GM21526 (cell line): ENCODE data around the gene ING3.

Experiments used
- ATAC-seq: cut with Tn5 transposase; IDR thresholded peaks from one replicate; pipeline ENCODE4 v1.9.1; 2021; ENCODE audit warnings: moderate library complexity; ENCODE audit not compliant: unreplicated experiment, low FRiP score

ING3 gene, protein sequence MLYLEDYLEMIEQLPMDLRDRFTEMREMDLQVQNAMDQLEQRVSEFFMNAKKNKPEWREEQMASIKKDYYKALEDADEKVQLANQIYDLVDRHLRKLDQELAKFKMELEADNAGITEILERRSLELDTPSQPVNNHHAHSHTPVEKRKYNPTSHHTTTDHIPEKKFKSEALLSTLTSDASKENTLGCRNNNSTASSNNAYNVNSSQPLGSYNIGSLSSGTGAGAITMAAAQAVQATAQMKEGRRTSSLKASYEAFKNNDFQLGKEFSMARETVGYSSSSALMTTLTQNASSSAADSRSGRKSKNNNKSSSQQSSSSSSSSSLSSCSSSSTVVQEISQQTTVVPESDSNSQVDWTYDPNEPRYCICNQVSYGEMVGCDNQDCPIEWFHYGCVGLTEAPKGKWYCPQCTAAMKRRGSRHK

DNA sequence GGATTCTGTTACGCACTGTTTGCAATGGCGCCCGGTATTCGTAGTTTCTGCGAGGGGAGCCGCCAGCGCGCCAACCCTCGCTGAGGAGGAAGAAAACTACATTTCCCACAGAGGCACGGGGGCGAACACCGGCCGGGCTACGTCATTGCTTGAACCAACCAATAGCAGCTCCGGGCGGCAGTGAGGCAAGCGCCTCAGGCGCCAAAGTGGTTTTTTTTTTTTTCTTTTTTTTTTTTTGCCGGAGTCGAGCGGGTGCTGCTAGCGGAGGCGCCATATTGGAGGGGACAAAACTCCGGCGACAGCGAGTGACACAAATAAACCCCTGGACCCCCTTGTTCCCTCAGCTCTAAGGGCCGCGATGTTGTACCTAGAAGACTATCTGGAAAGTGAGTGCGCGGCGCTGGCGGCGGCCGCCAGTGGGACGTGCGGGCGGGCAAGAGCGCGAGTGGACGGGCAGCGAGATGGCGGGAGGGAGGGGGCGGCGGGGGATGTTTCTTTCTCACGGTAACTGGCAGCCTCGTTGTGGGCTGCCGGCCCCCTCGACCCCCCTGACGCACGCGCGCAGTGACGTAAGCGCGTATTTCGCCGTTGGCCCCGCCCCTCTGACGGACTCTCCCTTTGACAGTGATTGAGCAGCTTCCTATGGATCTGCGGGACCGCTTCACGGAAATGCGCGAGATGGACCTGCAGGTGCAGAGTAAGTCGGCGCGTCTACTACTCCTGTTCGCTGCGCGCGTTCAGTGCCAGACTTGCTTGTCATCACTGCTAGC is at the start of gene ING3:
Gene ING3 (plus strand): TSS at position 239 of the 770 bp plus-strand sequence. CDS start 120 bp downstream, at position 359.
- peak; percentile 97 for ATAC-seq

DNA sequence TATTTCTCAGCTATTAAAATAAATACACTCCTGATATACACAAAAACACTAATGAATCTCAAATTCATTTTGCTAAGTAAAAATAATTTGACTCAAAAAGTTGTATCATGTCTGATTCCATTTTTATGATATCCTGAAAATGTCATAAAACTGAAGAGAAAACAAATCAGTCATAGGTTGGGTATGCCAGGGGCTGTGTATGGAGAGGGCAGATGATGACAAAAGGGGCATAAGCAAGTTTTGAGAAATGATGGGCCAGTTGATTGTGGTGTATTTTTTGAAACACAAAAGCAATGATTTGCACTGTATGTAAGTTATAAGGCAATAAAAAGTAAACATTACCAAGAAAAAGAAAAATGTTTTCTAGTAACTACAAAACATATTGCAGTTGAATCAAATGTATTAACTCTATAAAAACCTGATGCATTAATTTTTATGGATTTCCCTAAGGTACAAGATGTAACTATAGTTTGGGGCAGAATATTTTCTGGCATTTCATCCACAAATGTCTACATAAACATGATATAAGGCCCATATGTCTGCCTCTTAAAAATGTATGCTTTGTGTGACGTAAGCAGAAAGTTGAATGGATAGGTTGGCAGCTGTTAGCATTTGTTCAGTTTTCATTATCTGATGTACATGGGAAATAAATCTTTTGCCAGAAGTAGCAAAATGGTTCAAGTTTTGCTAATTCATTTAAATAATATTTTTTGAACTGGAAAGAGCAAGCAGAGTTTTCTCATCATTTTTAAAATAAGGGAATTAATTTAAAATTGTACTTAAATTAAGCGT is 35.1 kb upstream of the ING3 start:
- no peak for ATAC-seq

DNA sequence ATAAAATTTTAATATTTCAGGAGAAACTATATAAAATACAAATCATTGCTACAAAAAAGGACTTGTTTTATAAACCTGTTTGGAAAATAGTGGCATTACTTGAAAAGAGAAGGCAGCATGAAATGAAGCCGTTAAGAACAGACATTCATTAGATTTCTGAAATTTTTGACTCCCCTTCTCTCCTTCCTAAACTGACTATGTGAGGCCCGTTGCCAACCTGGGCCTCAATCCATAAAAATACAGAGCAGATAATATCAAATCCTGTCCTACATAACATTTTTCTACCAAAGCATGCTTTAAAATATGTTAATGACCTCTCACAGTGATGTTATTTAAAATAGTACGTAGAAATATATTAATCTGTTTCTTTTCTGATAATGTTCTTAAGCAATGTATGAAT is 34.5 kb upstream of the ING3 start:
- no peak for ATAC-seq

DNA sequence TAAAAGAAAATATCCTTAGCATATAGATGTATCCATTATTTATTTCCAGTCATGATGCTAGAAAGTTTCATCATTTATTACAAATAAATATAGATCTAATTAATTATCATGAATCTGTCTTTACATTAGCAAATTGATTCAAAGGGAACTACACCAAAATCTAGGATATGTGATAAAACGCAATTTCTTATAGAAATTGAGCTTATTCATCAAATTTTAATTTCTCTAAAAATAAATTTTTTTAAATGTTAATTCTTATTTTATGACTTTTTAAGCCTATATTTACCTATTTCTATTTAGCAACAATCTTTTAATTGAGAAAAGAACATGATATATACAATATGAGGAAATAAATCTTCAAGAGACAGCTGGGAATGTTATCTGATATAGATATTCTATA is 34.0 kb upstream of the ING3 start:
- ATAC-seq = no peak

DNA sequence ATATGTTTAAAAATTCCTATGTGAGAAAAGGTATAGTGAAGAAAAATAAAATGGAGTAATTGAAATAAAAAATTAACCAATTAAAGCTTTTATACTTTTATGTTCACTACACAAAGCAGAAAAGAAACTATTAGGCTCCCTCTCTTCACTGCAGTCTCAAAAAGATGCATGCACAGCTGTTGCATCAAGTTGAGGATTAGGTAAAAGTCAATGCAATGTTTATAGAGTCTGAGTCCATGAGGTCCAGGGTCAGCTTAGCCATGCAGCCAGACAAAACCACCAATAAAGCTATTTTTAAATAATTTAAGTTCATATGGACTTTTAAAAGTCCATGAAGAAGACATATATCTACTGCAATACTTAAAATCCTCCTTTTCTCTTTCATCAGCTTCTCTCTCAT is 31.1 kb upstream of the ING3 start:
- no peak for ATAC-seq

DNA sequence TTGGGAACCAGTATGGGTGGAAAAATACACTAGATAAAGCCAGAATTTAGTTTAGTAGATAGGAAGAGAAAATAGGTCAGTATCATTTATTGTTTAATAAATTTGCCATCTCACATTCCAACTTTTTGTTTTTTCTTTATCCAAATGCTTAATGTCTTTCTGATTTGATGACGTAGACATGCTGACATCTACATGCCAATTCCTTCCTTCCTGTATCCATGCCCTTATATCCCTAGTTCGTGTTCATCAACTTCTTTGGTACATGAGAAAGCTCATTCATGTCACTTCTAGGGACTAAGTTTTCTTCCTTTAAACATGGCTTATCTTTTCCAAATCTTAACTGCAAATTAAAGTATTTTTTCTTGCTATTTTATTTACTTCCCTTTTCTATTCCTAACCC is 30.5 kb upstream of the ING3 start:
- ATAC-seq = no peak

DNA sequence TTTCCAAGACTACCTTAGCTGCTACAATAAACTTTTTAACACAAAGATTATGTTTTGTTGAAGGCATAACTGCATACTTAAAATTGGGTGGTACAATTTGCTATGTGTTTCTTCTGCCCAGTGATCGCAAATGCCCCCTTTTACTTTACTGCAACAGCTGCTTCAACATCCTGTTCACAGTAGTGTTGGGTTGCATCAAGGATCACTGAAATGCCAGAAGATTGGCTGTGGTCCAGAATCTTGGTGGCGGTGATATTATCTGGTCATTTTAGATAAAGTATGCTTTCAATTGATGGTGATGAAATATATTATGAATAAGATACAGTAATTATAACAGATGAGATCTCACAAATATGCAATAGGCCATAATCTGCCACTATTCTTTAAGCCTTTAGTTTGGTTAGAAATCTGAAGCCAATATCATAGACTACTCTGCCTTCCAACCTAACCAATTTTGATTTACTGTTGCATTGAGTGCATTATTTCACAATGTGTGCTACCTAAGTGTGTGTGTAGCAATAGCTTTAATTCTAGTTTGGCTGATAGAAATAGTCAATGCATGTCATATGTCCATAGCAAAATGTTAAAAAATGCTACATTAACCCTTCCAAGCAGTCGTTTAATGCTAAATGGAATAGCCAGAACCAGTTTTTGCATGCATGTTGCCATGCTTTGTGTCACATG is 29.8 kb upstream of the ING3 start:
- no peak for ATAC-seq

DNA sequence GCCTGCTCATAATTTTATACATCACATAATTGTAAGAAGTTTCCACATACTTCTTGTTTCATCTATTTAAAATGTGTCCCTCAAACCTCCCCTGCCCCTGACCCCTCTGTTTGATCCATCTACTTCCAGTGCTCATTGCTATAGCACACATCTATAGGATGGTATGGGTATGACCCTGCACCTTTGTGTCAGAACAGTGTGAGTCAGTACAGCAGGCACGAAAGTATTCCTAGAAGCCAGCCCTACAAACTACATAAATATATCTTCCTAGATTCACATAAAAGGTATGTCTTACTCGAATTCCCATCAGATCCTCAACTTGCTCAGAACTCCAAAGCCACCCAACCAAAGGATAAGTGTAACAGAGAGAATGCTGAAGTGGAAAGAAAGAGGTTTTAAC is 25.7 kb upstream of the ING3 start:
- no peak for ATAC-seq

DNA sequence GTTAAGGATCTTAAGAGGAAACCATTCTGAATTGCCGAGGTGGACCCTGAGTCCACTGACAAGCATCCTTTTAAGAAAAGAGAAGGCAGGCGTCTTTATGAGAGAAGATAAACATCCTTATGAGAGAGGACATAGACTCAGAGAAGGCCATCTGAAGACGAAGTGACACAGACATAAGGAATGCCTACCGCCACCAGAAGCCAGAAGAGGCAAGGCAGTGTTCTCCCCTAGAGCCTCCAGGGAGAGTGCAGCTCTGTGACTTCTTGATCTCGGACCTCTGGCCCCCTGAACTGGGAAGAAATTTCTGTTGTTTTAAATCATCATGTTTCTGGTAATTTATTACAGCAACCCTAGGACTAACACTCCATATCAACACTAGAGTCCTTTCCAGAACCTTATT is 25.2 kb upstream of the ING3 start:
- ATAC-seq = no peak

DNA sequence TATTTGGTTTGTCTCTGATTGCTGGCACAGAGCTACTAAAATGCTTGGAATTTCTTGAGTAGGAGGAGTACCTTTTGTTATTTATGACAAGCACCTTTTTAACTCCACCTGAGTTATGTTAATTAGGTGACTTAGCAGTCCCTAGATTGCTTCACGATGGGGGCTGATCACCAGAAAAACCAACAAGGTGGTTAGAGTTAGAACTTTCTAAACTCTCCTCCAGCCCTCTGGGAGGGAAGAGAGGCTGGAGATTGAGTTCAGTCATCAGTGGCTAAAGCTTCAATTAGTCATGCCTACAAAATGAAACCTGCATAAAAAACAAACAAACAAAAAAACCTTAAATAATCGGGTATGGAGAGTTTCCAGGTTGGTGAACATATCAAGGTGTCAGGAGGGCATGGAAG is 23.6 kb upstream of the ING3 start:
- no peak for ATAC-seq

DNA sequence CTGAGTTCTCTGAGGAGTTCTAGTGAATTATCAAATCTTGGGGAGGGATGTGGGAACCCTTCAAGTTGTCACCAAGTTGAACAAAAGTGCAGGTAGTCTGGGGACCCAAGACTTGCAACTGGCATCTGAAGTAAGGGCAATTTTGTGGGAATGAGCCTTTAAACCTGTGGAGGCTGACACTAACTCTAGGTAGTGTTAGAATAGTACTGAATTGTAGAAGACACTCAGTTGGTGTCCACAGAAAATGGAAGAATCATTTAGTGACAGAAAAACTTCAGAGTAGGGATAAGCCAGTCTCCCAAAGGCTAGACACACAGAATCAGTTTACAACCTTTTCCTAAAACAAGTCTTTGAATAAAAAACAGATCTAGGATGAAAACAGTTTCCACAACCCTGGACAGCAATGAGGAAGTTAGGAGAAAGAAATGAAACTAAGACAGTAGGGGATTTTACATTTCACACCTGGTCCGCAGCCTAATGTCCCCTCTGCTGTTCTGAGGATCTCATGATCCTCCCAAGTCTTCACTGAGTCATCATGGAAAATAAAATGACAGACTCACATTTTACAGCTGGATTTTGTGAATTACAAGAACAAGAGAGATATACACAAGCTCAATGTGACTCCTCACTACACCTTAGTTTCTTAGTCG is 23.0 kb upstream of the ING3 start:
- ATAC-seq = peak; percentile 75

DNA sequence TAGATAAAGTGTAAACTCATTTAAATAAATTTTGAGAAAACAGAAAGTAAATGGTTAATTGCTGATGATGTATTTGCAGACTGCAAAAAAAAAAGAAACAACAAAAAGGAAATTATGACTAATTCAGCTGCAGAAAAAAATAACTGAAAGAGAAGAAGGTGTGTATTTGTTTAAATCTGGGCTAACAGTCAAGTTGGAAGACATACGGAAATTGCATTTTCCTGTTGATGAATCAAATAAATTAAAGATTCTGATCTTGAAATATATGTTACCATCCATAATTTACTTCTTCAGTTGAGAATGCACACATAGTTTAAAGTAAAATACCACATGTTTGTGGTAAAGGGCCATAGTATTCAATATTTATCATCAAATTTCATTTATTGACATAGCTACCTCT is 19.3 kb upstream of the ING3 start:
- ATAC-seq = no peak

DNA sequence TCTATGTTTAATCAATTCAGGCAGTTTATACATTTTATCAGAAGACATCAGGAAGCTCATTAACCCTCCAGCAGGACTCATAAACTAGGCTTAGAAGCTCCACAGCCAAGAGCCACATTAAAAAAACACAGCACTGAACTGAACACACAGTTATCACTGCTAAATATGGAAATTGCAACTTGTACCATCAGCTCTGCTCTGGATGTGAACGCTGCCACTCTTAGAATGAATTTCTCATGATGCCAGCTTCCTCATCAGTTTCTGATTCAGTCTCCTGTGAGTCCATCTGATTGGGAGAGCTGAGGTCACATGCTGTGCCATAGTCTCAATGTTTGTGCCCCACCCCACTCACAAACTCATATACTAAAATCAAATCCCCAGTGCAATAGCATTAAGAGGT is 17.1 kb upstream of the ING3 start:
- ATAC-seq = no peak

DNA sequence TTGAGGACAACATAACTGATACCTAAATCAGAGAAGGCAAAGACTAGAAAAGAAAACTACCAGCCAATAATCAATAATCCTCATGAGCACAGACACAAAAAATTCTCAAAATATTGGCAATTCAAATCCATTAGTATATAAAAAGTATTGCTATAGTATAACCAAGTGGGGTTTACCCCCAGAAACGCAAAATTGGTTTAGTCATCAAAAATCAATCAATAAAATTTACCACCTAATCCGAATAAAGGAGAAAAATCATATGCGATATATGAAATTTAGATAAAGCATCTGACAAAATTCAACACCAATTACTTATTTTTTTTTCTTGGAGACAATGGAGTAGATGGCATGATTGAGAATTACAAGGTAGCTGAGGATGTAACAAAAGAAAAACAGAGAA is 11.2 kb upstream of the ING3 start:
- no peak for ATAC-seq

DNA sequence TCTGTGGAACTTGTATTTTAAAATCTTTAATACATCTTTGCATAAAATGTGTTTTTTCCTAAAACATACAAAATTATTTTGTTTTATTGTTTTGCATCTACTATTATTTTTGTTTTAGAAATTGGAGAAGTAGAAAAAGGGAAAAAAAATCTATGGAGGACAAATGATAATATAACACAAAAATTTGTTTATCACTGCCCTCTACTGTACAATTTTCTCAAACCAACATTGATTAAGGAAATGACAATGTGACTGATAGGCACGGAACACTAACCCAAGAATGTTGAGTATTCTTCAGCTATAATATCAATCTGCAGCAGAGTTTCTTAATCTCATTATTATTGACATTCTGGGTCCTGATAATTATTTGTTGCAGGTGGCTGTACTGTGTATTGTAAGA is 9.5 kb upstream of the ING3 start:
- ATAC-seq = no peak

DNA sequence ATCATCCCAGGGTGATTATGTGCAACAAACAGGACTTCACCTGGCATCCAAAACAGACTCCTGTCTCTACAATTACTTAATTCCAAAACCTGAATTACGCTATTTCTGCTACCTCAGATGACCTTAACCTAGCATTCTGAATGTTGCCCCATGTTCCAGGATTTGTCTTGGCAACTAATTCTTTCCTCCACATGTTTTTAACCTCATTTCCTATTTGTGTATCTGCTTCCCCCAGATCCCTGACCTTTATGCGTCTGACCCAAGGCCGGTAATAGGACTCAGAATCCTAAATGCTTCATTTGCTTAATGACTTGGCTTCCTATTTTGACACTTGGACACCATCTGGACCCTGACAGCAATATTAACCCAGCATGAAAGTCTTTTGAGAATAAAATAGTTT is 8.7 kb upstream of the ING3 start:
- ATAC-seq = no peak

DNA sequence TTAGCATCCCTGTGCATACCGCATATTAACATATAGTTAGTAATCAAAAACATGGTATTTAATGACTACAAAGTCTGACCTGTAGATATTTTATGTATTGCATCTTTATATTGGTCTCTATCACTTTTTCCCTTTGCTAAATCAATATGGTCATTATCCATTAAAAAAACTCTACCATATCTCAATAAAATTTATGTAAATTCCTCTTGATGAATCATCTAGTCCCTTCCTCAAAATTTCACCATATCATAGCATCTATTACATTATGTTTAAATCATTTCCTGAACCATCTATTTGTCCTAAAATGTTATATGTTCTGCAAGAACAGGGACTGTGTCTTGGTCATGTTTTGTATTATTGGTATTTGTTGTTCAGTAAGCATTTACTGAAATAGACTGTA is 7.7 kb upstream of the ING3 start:
- no peak for ATAC-seq

DNA sequence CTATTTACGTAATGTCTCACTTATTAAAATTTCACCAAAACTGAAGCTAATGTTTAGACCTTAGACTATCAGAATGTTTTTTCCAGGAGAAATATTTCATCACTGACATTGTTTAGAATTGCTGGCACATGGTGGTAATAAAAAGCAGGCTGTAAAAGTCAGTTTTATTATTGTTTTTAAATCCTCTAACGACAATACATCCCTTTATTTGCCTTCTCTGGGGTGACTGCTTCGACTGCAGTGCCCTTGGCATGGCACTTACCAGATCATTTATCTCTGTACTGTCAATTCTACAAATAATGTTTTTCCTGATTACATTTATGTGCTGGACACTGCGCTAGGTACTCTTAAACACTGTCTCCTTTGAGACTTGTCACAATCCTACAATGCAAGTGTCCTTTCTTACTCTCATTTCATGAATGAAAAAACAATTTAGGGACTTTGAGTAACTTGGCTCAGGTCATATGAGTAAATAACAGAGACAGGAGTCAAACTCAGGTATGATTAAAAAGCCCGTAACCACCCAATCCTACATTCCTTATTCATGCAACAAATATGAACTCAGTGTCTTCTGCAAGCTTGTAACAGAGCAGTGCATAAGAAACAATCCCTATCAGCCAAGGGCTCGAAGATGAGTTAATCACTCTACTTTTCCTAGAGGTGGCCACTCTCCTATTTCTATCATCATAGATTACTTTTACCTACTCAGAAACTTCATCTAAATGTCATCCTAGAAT is 5.6 kb upstream of the ING3 start:
- ATAC-seq = no peak

DNA sequence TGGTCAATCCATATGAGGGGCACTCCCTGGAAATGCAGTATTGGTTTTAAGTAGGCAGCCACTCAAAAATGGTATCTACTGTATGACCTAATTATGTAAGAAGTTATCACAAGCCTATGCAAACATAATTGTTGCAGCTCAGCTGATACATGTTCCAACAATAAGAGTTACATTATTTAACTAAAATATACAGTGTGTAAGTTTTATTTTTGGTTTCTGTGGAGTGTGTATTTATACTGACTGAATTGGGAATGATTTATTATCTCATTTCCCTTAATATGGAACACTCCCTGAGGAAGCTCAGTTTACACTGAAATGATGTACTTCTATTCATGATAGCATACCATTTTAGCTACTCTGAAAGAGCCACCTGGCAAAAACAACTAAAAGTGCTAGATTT is 2.6 kb upstream of the ING3 start:
- ATAC-seq = no peak
